Vagina (tissue), 2 donors: Measurements from ENCODE around the gene FAM81B.

Source experiments
- POLR2A ChIP-seq, 2 donors: fragments of 450-650 bp; IDR thresholded peaks; one replicate each; pipeline ENCODE4 v1.6.1; 2017; ENCODE audit warnings: antibody characterized with exemption in 2 of 2, mild to moderate bottlenecking in 2 of 2, moderate library complexity in 2 of 2
- TF ChIP-seq, protein P1 (sequence below), 3 experiments: fragments of 450-650 bp in 2 of 3; fragments of 200-600 bp in 1 of 3; sonication (generic) in 1 of 3; IDR thresholded peaks; one replicate each; pipeline ENCODE4 v1.5.1; 2017 to 2019; ENCODE audit warnings: antibody characterized with exemption in 3 of 3, mild to moderate bottlenecking in 2 of 3, moderate library complexity in 2 of 3

DNA sequence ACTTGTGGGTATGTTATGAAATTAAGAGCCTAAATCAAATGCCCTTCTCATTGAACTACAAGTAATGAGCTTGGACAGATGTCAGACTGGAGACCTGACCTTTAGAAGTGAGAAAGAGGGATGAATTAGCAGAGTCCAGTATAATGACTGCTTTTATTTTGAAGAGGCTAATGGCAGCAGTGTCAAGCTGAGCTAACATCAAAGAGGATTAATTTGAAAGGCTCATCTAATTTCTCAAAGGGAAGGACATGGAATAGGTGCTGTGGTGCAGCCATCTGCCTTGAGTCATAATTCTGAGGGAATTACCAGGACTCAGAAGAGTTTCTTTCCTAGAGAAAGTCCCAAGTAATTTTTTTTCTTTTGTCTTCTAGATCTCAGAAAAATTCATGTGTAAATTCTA is 57.6 kb downstream of the FAM81B start:
- no peak for TF ChIP-seq POLR2A (IDR thresholded peaks at IDR 0.05)
- TF ChIP-seq, protein P1, sequence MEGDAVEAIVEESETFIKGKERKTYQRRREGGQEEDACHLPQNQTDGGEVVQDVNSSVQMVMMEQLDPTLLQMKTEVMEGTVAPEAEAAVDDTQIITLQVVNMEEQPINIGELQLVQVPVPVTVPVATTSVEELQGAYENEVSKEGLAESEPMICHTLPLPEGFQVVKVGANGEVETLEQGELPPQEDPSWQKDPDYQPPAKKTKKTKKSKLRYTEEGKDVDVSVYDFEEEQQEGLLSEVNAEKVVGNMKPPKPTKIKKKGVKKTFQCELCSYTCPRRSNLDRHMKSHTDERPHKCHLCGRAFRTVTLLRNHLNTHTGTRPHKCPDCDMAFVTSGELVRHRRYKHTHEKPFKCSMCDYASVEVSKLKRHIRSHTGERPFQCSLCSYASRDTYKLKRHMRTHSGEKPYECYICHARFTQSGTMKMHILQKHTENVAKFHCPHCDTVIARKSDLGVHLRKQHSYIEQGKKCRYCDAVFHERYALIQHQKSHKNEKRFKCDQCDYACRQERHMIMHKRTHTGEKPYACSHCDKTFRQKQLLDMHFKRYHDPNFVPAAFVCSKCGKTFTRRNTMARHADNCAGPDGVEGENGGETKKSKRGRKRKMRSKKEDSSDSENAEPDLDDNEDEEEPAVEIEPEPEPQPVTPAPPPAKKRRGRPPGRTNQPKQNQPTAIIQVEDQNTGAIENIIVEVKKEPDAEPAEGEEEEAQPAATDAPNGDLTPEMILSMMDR (IDR thresholded peaks at IDR 0.05), result no peak
